ENCODE measurements around the gene NSUN5. TPM values are rescaled to one million over a fixed set of nuclear protein-coding genes. Genes with fewer than 3 reads are reported as not detected.

Gene NSUN5
- total and polyA plus RNA-seq, 2 donors (not counting 1 experiment from before 2014, with no cell fraction given), result 6.6 to 17.5 TPM

DNA sequence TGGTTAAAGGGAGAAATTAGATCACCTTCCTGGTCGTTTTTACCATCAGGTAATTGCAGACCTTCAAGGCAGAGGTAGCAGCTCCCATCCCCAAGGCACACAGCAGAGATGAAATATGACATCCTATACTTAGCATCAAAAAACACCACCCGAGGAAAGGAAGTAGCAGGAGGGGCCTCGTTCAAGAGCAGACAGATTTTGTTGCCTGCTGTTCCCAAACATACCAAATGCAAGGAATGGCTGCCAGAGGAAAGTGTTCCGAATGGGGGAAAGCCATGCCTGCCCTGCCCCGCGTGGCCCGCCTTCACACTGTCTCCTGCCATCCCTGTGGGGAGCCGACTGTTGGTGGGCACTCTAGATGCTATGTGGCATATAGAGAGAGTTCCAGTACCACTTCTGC, 37.3 kb upstream of the NSUN5 start:
- H3K36me3 ChIP-seq (ENCODE audit: control insufficient read depth, insufficient read depth, low read length), result no peaks in the 10 kb centered on the region
- no peaks in the 10 kb centered on the region for H3K79me2 ChIP-seq (ENCODE audit: control insufficient read depth, insufficient read depth, low read length)
- no peak overlapping the region for H3K4me2 ChIP-seq (ENCODE audit: extremely low read depth, insufficient read depth, low read length)
- no peak overlapping the region for H3K9ac ChIP-seq (ENCODE audit: insufficient read depth, low read length)
- no peak overlapping the region for H3K4me3 ChIP-seq (replicated peaks in 1 of 4; ENCODE audit: control extremely low read depth in 1 of 4, insufficient read depth in 1 of 4, low read depth in 3 of 4, low read length in 4 of 4)
- no peak overlapping the region for H3K27ac ChIP-seq (ENCODE audit: insufficient read depth, low read length)
- TF ChIP-seq, protein P1, sequence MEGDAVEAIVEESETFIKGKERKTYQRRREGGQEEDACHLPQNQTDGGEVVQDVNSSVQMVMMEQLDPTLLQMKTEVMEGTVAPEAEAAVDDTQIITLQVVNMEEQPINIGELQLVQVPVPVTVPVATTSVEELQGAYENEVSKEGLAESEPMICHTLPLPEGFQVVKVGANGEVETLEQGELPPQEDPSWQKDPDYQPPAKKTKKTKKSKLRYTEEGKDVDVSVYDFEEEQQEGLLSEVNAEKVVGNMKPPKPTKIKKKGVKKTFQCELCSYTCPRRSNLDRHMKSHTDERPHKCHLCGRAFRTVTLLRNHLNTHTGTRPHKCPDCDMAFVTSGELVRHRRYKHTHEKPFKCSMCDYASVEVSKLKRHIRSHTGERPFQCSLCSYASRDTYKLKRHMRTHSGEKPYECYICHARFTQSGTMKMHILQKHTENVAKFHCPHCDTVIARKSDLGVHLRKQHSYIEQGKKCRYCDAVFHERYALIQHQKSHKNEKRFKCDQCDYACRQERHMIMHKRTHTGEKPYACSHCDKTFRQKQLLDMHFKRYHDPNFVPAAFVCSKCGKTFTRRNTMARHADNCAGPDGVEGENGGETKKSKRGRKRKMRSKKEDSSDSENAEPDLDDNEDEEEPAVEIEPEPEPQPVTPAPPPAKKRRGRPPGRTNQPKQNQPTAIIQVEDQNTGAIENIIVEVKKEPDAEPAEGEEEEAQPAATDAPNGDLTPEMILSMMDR (conservative IDR thresholded peaks at IDR 0.05 in 1 of 2, IDR thresholded peaks at IDR 0.05 in 1 of 2; ENCODE audit: low read depth in 1 of 2, low read length in 2 of 2), result no peak
- no peak for TF ChIP-seq EZH2 (IDR thresholded peaks at IDR 0.05; ENCODE audit: low read length, missing control alignments)
- H3K27me3 ChIP-seq (ENCODE audit: control insufficient read depth, insufficient read depth, low read length), result no peaks in the 10 kb centered on the region
- peaks cover 5% of the 10 kb centered on the region for H3K4me1 ChIP-seq (ENCODE audit: control insufficient read depth, extremely low read depth, insufficient read depth, low read length)
- no peak overlapping the region for H2AFZ ChIP-seq (ENCODE audit: low read length)
- H3K9me3 ChIP-seq (ENCODE audit: control insufficient read depth, insufficient read depth, low read depth, low read length), result no peaks in the 10 kb centered on the region
- no peaks in the 10 kb centered on the region for H4K20me1 ChIP-seq (ENCODE audit: control insufficient read depth, extremely low read depth, insufficient read depth, low read length)
- no peak for DNase-seq (ENCODE audit: low read depth in 2 of 2)

DNA sequence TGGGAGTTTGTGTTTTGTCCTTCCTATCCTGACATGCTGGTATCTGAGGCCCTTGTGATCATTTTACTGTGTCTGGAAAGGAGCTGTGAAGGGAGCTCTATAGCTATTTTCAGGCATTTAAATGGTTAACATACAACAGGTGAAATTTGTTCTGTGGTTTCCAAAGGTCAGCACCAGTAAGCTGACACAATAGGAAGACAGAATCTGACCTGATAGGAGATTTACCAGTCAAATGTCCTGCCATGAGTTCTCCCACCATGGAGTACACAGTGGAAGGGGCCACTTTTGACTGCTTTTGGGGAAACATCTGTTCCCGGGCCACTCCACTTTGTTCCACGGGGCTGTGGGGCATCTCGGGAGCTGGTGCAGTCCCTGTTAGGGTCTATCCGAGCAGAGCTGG, 36.9 kb upstream of the NSUN5 start:
- H3K4me1 ChIP-seq (ENCODE audit: control insufficient read depth, extremely low read depth, insufficient read depth, low read length), result peaks cover 5% of the 10 kb centered on the region
- no peak overlapping the region for H3K4me2 ChIP-seq (ENCODE audit: extremely low read depth, insufficient read depth, low read length)
- no peak overlapping the region for H2AFZ ChIP-seq (ENCODE audit: low read length)
- H3K9me3 ChIP-seq (ENCODE audit: control insufficient read depth, insufficient read depth, low read depth, low read length), result no peaks in the 10 kb centered on the region
- no peaks in the 10 kb centered on the region for H4K20me1 ChIP-seq (ENCODE audit: control insufficient read depth, extremely low read depth, insufficient read depth, low read length)
- no peaks in the 10 kb centered on the region for H3K36me3 ChIP-seq (ENCODE audit: control insufficient read depth, insufficient read depth, low read length)
- no peaks in the 10 kb centered on the region for H3K79me2 ChIP-seq (ENCODE audit: control insufficient read depth, insufficient read depth, low read length)
- H3K27me3 ChIP-seq (ENCODE audit: control insufficient read depth, insufficient read depth, low read length), result no peaks in the 10 kb centered on the region
- TF ChIP-seq, protein P1 (conservative IDR thresholded peaks at IDR 0.05 in 1 of 2, IDR thresholded peaks at IDR 0.05 in 1 of 2; ENCODE audit: low read depth in 1 of 2, low read length in 2 of 2), result no peak
- no peak for TF ChIP-seq EZH2 (IDR thresholded peaks at IDR 0.05; ENCODE audit: low read length, missing control alignments)
- H3K27ac ChIP-seq (ENCODE audit: insufficient read depth, low read length), result no peak overlapping the region
- H3K4me3 ChIP-seq (replicated peaks in 1 of 4; ENCODE audit: control extremely low read depth in 1 of 4, insufficient read depth in 1 of 4, low read depth in 3 of 4, low read length in 4 of 4), result no peak overlapping the region
- H3K9ac ChIP-seq (ENCODE audit: insufficient read depth, low read length), result no peak overlapping the region
- DNase-seq (ENCODE audit: low read depth in 2 of 2), result no peak

DNA sequence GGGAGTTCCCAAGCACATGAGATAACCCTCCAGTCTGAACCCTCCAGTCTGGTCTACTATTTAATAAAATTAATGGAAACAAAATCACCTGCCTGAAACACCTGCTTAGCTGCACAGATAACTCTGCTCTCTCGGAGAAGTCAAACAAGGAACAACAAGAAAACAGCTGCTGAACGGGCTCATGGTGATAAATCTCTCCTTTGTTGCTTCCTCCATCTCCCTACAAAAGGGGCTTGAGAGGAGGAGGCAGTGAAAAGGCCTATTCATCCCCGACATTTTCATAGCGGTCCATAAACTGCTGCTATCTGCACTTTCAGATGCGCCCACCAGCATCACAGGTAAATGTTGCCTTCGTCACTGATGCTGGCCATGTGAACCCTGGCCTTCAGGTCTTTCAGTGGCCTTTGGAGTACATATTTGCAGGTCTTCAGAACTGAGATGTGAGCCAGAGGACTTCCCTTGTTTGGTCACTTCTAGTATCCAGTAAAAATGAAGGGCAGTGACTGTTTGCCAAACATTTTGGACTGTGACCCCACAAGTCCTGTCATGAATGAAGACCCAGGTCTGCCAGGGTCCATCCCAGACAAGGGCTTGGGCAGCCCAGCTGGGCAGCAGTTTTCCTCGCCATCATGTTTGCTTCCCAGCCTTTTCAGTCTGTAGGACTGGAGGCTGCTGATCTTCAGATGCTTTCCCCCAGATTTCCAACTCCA, 35.2 kb upstream of the NSUN5 start:
- H3K4me2 ChIP-seq (ENCODE audit: extremely low read depth, insufficient read depth, low read length), result no peak overlapping the region
- peaks cover 5% of the 10 kb centered on the region for H3K4me1 ChIP-seq (ENCODE audit: control insufficient read depth, extremely low read depth, insufficient read depth, low read length)
- TF ChIP-seq EZH2 (IDR thresholded peaks at IDR 0.05; ENCODE audit: low read length, missing control alignments), result no peak
- TF ChIP-seq, protein P1 (conservative IDR thresholded peaks at IDR 0.05 in 1 of 2, IDR thresholded peaks at IDR 0.05 in 1 of 2; ENCODE audit: low read depth in 1 of 2, low read length in 2 of 2), result no peak
- no peak overlapping the region for H3K27ac ChIP-seq (ENCODE audit: insufficient read depth, low read length)
- no peak for DNase-seq (ENCODE audit: low read depth in 2 of 2)
- H3K27me3 ChIP-seq (ENCODE audit: control insufficient read depth, insufficient read depth, low read length), result peaks cover under 1% of the 10 kb centered on the region
- no peaks in the 10 kb centered on the region for H3K9me3 ChIP-seq (ENCODE audit: control insufficient read depth, insufficient read depth, low read depth, low read length)
- no peak overlapping the region for H3K4me3 ChIP-seq (replicated peaks in 1 of 4; ENCODE audit: control extremely low read depth in 1 of 4, insufficient read depth in 1 of 4, low read depth in 3 of 4, low read length in 4 of 4)
- no peaks in the 10 kb centered on the region for H3K36me3 ChIP-seq (ENCODE audit: control insufficient read depth, insufficient read depth, low read length)
- no peak overlapping the region for H2AFZ ChIP-seq (ENCODE audit: low read length)
- H4K20me1 ChIP-seq (ENCODE audit: control insufficient read depth, extremely low read depth, insufficient read depth, low read length), result no peaks in the 10 kb centered on the region
- no peak overlapping the region for H3K9ac ChIP-seq (ENCODE audit: insufficient read depth, low read length)
- H3K79me2 ChIP-seq (ENCODE audit: control insufficient read depth, insufficient read depth, low read length), result no peaks in the 10 kb centered on the region

Data from fibroblast of lung (primary cell).